DOHH2 (cell line): Measurements from ENCODE around the gene RPN2.

Experiments
- CTCF ChIP-seq: fragments of 200-600 bp; sonication (generic); IDR thresholded peaks from one replicate; pipeline ENCODE4 v1.5.1; 2014; ENCODE audit warnings: antibody characterized with exemption, mild to moderate bottlenecking, low read depth, low read length; ENCODE audit not compliant: poor library complexity, severe bottlenecking
- EZH2phosphoT487 ChIP-seq: fragments of 200-600 bp; sonication (generic); IDR thresholded peaks from 2 replicates; pipeline ENCODE4 v1.6.1; 2017; ENCODE audit warnings: borderline replicate concordance, mild to moderate bottlenecking, antibody characterized with exemption, low read length, moderate library complexity, mixed read lengths

GRCh38 chr20:37267667-37268313, 88.7 kb downstream of the RPN2 start:
- no peak for TF ChIP-seq EZH2phosphoT487
- TF ChIP-seq CTCF = no peak
